CD4-positive, alpha-beta T cell treated with Interleukin-4 for 4 hours (primary cell): ENCODE data around the gene ASB18.

Experiments used
- DNase-seq: peaks from one replicate; pipeline ENCODE4 v3.0.0-alpha.2; 2020

ASB18 gene

DNA sequence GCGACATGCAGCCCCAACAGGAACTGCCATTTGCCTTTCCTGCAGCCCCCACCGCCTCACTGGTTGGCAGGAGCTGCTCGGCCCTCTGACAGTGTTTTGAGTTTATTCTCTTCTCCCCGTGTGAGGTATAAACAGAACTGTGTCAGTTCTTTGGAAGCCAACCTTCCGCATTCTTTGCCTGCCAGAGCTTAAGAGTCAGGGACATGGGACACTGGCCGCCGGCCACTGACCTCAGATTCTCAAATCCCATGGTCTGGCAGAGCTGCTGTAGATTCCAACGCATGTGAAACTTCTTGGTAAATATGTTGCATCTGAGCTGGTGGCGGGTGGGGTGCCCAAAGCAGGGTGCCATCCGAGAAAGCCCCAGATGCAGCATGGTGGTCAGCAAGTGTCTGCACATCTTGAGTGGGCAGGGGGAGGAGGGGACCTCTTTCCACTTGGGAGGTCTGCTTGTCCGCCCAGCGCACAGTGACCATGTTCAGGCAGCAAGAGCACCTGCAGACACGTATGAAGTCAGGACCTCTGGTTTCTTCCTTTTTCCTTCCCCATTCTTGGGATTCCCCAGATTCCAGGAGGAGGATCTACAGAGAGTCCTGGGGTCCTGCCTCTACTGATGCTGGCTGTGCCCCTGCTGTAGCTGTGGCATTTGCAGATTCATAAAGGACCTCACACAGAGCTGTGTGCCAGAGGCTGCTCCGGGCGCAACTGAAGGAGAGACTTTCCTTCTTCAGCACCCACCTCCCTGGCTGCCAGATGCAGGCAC, 23.8 kb downstream of the ASB18 start:
- DNase-seq = no peak

DNA sequence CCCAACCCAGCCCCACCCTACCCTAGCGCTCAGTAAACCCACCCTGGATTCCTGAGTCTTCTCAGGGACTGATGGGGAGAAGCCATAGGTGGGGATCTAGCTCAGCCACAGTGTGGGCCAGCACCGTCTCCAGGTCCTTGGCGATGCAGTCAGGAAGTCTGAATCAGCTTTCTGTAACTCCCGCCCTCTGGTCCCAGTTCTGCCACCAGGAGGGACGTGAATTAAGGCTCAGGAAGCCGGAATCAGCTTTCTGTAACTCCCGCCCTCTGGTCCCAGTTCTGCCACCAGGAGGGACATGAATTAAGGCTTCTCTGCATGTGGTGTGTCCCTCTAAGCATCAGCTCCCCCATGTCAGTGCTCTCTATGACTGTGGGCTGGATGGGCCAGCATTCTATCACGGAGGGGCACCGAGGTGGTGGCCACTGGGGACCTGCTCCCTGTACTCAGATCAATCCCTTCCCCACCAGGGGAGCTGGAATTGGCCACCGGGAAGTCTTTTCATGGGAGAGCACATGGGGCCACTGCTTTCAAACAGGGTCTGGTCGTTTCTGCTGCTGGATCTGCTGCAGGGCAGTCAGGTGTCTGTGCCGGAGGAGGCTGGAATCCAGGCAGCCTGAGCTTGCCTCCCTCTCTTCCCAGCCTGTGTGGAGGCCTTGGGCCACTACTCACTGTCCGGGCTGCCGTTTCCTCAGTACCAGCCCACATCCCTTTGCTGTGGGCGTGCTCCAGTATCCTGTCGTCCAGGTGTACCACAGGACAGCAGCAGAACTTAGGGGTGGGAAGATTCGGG, 24.7 kb downstream of the ASB18 start:
- DNase-seq = no peak

GRCh38 chr2:236238751-236239150, 25.5 kb downstream of the ASB18 start:
- DNase-seq = no peak

- DNase-seq = no peak
These were observed 26.6 kb downstream of the ASB18 start for GRCh38 chr2:236237468-236238190.

GRCh38 chr2:236236559-236237452, 27.4 kb downstream of the ASB18 start:
- no peak for DNase-seq

DNA sequence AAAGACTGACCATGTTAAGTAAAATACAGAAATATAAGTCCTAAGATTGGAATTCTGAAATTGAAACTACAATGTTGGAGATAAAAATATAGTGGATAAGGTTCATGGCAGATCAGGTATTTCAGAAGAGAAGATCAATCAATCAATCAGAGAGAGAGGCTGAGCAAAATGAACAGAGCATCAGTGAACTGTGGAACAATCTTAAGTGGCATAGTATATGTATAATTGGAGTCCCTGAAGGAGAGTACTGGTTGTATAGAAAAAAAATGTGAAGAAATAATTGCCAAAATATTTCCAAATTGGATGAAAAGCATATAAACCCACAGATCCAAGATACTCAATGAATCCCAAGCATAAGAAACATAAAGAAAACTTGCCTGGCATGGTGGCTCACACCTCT, 35.0 kb downstream of the ASB18 start:
- DNase-seq = no peak

GRCh38 chr2:236223675-236224074, 40.5 kb downstream of the ASB18 start:
- no peak for DNase-seq

DNA sequence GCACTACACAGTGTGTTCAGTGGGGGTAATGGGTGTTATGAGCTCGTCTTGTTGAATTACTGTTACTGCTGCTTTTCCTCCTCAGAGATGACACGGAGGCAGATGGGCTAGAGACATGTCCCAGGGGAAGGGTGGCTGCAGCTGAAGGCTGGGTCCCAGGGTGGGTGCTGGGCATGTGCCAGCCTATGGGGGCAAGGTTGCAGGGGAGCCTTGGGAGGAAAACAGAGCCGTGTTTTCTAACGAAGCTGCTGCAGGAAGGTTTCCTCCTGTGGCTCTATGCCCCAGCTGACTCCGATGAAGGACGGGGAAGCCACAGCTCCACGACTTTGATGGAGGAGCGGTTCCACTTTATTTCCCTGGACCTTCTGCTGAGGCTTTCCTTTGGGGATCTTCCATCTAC, 42.4 kb downstream of the ASB18 start:
- no peak for DNase-seq

DNA sequence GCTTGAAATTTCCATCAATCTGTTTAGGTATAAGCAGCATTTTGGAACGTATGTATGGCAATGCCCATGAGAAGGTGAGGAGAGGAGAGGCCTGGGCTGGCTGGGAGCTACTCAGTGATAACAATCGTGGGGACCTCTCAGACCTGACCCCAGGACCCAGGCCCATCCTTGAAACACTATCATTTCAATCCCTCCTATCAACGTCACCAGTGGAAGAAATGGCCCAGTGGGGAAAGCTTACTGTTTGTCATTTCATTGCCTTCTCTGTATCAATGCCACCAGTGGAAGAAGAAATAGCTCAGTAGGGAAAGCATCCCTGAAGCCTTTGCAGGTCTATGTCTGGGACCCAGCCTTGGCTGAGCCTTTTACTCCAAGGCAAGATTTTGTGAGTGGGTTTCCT, 44.8 kb downstream of the ASB18 start:
- DNase-seq = no peak

DNA sequence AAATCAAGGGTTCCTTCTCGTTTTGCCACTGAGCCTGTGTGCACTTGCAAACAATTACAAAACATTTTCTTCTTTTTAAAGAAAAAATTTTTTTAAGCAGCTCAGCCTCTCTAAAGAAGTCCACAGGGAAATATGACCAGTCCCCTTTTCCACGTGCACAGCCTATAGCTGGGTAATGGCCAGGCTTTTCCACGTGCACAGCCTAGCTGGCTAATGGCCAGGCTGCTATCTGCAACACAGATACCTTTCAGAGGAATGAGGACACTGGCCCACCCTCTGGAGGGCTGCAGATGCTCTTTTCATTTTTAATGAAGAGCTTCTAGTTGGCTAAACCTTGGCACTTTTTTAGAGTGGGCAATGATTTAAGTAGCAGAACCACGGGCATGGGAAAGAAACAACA, 46.3 kb downstream of the ASB18 start:
- DNase-seq = no peak

- DNase-seq = no peak
These were observed 47.5 kb downstream of the ASB18 start for GRCh38 chr2:236216711-236217110.

DNA sequence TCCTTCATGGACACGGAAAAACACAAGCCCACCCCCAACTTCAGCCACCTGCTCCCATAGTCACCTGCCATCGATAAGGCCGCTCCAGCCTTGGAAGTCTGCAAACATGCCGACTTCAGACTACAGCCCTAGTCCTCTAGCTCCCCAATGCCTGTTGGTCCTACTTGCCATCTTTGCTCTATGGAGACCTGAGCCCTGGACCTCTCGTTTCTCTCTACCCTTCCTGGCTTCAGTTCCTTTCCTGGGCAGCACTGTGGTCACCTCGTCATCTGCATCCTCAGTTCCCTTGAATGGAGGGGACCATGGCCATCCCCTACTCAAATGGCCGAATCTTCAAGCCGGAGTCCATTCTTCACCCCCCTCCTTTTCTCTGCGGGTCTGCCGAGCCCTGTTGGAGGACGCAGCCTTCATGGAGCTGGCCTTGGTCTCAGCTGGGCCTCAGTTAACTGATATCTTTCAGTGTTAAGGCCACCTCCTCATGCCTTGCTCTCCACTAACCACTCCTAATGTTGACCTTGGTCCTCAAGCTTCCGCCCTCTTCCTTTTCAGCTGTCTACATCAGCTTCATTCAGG, 48.4 kb downstream of the ASB18 start:
- DNase-seq = no peak

DNA sequence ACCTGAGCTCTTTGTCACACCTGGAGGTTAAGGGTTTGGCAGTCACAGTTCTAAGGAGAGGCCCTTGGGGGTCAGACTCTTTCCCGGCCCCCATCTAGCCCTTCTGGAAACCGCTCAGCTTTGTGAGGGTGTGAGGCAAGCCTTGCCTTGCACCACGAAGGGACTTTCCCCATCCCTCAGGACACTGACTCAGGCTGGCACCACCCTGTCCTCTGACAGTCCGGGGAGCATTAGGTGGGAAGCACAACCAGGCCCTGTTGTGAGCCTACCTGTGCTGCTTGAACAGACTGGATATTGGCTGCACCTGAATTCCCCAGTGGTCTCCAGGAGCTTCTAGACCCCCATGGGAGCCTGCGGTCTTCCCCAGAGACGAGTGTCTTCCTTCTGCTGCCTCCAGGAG, 49.0 kb downstream of the ASB18 start:
- no peak for DNase-seq

DNA sequence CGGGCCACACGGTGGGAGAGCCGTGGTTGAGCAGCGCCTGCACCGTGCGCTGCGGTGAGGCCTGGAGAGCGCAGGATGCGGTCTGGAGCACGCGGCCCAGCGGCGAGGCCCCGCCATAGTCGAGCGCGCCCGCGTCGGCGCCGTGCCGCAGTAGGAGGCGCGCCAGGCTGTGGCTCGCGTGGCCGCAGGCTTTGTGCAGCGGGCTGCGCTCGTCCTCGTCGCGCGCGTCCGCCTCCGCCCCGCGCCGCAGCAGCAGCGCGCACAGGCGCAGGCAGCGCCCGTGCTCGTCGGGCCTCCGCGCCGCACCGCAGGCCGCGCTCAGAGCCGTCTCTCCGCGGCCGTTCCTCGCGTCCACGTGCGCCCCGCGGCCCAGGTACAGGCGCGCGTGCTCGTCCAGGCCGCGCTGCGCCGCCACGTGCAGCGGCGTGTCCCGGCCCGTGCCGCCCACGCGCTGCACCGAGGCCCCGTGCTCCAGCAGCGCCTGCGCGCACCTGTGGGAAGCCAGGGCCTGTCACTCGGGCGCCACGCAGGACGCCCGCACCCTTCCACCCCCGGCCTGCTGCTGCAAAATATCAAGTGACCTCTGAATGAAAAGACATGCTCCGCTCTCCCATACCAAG, 49.7 kb downstream of the ASB18 start:
- DNase-seq = no peak

GRCh38 chr2:236211296-236211695, 52.9 kb downstream of the ASB18 start:
- no peak for DNase-seq

DNA sequence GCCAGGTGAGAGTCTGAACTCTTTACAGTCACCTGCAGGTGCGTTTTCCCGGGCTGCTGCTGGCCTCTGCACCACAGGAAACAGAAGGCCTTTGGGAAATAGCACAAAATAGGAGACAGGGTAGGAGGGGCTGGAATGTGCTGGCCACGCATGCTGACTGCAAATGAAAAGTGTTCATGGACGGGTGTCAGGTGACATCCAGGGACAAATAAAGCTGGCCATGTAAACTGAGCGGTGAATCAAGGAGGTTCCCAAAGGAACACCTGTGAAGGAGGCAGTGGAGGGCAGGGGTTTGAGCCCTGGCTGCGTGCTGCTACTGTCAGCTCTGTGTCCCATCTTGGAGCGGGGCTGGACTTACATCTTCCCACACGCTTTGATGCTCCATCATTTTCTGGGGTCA, 53.7 kb downstream of the ASB18 start:
- DNase-seq = no peak

DNA sequence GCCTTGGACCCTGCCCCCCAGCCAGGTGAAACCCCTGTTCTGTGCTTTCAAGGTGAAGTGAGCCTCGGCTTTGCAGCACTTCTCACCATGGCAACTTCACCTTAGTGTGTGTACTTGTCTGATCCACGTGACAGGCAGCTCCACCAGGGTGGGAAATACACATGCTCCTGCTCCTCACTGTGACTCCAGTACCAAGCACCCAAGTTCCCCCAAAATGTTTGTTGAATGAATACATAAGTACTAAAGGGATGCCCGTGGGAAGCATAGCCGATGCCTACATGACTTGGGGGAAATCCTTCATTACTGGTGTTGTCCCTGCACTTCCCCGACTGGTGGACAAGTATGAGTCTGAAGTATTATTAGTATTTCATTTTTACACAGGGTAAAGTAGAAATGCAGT, 54.2 kb downstream of the ASB18 start:
- no peak for DNase-seq

DNA sequence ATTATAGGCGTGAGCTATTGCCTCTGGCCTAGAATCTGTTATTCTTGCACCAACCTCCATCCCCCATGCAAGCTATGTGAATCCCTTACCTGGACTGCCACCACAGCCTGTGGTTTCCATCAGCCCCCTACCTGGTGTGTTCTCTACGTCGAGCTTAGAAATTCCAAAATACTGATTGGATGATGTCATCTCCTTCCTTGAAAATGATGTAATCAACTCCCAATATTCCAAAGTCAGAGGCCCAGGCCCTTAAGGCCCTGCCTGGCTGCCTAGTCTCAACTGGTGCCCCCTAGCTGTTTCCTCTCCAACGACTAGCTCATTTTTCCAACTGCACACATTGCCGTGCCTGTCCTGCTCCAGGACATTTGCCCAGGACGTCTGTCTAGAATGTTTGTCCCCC, 54.7 kb downstream of the ASB18 start:
- no peak for DNase-seq

GRCh38 chr2:236208019-236208926, 55.9 kb downstream of the ASB18 start:
- no peak for DNase-seq

GRCh38 chr2:236207472-236207871, 56.7 kb downstream of the ASB18 start:
- no peak for DNase-seq
